K562 (cell line): Measurements from ENCODE around the gene DLG4. TPM values are rescaled to one million over a fixed set of nuclear protein-coding genes. Genes with fewer than 3 reads are reported as not detected.

Experiments
- ATAC-seq: fragments of 200-7000 bp; cut with Tn5 transposase; 3 replicates; pipeline ENCODE4 v1.9.1; 2020; ENCODE audit warnings: moderate library complexity
- BruUV-seq: library from RNA; stranded (reverse); fragments of 400-500 nt; replicated peaks from 2 replicates; lab custom pipeline; 2021; lab: Mats Ljungman, UMichigan
- CTCF ChIA-PET: fragments of 300-600 bp; formaldehyde crosslinking; extraction: SDS; loops from one replicate; lab custom pipeline; 2021; ENCODE audit warnings: low intra/inter-chr PET ratio; lab: Yijun Ruan, JAX
- POLR2A ChIA-PET: fragments of 300-600, 350-650 bp; sonication (Branson Sonifier 250); formaldehyde crosslinking; extraction: SDS; loops from one replicate; lab custom pipeline; 2021; ENCODE audit warnings: antibody characterized with exemption, inconsistent platforms; lab: Yijun Ruan, JAX
- DNase-seq, 4 experiments: peaks; one replicate each; pipeline versions ENCODE4 v3.0.0 to v3.0.0-alpha.2; 2011 to 2018; ENCODE audit warnings: low spot score in 3 of 4, mixed read lengths in 3 of 4; ENCODE audit errors: extremely low read depth in 1 of 4
- FAIRE-seq: peaks from 2 replicates; lab custom pipeline; 2011; peaks lifted over from hg19 to GRCh38; lab: Jason Lieb, UNC
- H2AFZ ChIP-seq: 2 replicates; pipeline ENCODE4 v1.6.0; 2011; ENCODE audit warnings: low read depth, low read length, control low read depth, inconsistent platforms
- H3K27ac ChIP-seq: fragments of 200-600 bp; 3 replicates; pipeline ENCODE4 v1.8.0; 2011; ENCODE audit warnings: low read depth, mild to moderate bottlenecking, control low read depth, inconsistent platforms, low read length, moderate library complexity, mixed read lengths; ENCODE audit errors: extremely low read depth
- H3K27me3 ChIP-seq, 2 experiments: fragments of 300-600 bp in 1 of 2; 2 replicates in 1 of 2; 3 replicates in 1 of 2; pipeline versions ENCODE4 v1.6.0 to v1.8.0; 2011; ENCODE audit warnings: inconsistent platforms in 2 of 2, low read length in 2 of 2, mild to moderate bottlenecking in 1 of 2, mixed read lengths in 1 of 2, moderate library complexity in 1 of 2; ENCODE audit not compliant: control insufficient read depth in 2 of 2, insufficient read depth in 2 of 2
- H3K36me3 ChIP-seq: fragments of 300-600 bp; 3 replicates; pipeline ENCODE4 v1.8.0; 2011; ENCODE audit warnings: mild to moderate bottlenecking, low read length, inconsistent platforms; ENCODE audit not compliant: control insufficient read depth, insufficient read depth
- H3K4me1 ChIP-seq, 2 experiments: fragments of 200-600 bp in 1 of 2; replicated peaks in 1 of 2; 2 replicates in 1 of 2; 3 replicates in 1 of 2; pipeline versions ENCODE4 v1.5.1 to v1.8.0; 2011; ENCODE audit warnings: inconsistent platforms in 2 of 2, low read length in 2 of 2, mild to moderate bottlenecking in 1 of 2, mixed read lengths in 1 of 2, moderate library complexity in 1 of 2; ENCODE audit not compliant: control insufficient read depth in 2 of 2, insufficient read depth in 2 of 2
- H3K4me2 ChIP-seq: 2 replicates; pipeline ENCODE4 v1.6.1; 2011; ENCODE audit warnings: low read length, control low read depth, inconsistent platforms, mixed read lengths; ENCODE audit not compliant: insufficient read depth
- H3K4me3 ChIP-seq: fragments of 200-600 bp; sonication (generic), shearing (Covaris generic); 2 replicates; pipeline ENCODE4 v1.5.1; 2016; ENCODE audit warnings: control low read depth, inconsistent platforms
- H3K79me2 ChIP-seq: fragments of 200-600 bp; 3 replicates; pipeline ENCODE4 v1.8.0; 2011; ENCODE audit warnings: low read length, inconsistent platforms; ENCODE audit not compliant: control insufficient read depth, insufficient read depth
- H3K9ac ChIP-seq, 2 experiments: 2 replicates each; pipeline versions ENCODE4 v1.6.0 to v1.6.1; 2011; ENCODE audit warnings: low read depth in 2 of 2, low read length in 2 of 2, control low read depth in 1 of 2, inconsistent platforms in 1 of 2, mild to moderate bottlenecking in 1 of 2, mixed read lengths in 1 of 2; ENCODE audit not compliant: insufficient read depth in 1 of 2
- H3K9me1 ChIP-seq: one replicate; pipeline ENCODE4 v1.6.0; 2011; ENCODE audit warnings: inconsistent platforms, mild to moderate bottlenecking, low read length, moderate library complexity; ENCODE audit not compliant: control insufficient read depth, insufficient read depth
- H3K9me3 ChIP-seq: replicated peaks from 2 replicates; pipeline ENCODE4 v1.5.1; 2011; ENCODE audit warnings: low read depth, low read length, inconsistent platforms; ENCODE audit not compliant: control insufficient read depth, insufficient read depth
- H4K20me1 ChIP-seq: replicated peaks from 2 replicates; pipeline ENCODE4 v1.6.1; 2011; ENCODE audit warnings: low read length, inconsistent platforms, mixed read lengths; ENCODE audit not compliant: control insufficient read depth, insufficient read depth
- HDAC8 ChIP-seq: fragments of 450-650 bp; IDR thresholded peaks from 2 replicates; pipeline ENCODE4 v1.6.1; 2016; ENCODE audit warnings: mild to moderate bottlenecking, missing genetic modification characterization, moderate library complexity, missing compliant biosample characterization
- KAT8 ChIP-seq: fragments of 450-650 bp; IDR thresholded peaks from 2 replicates; pipeline ENCODE4 v1.6.1; 2016; ENCODE audit warnings: low read depth, mild to moderate bottlenecking
- PCBP2 ChIP-seq: fragments of 200-400 bp; formaldehyde crosslinking; IDR thresholded peaks from 2 replicates; pipeline ENCODE4 v1.6.1; 2018; ENCODE audit warnings: low read length, low read depth, mild to moderate bottlenecking, moderate library complexity; ENCODE audit not compliant: poor library complexity, severe bottlenecking
- POLR2AphosphoS2 ChIP-seq: IDR thresholded peaks from 2 replicates; pipeline ENCODE4 v1.6.1; 2012; ENCODE audit warnings: low read length, improper control_type of control experiment
- RFX7 ChIP-seq: fragments of 250-450 bp; sonication (Bioruptor Pico); IDR thresholded peaks from 2 replicates; pipeline ENCODE4 v1.5.1; 2021; ENCODE audit warnings: mild to moderate bottlenecking
- SFPQ ChIP-seq: fragments of 200-400 bp; formaldehyde crosslinking; IDR thresholded peaks from 2 replicates; pipeline ENCODE4 v1.6.1; 2017; ENCODE audit warnings: mild to moderate bottlenecking, low read depth, low read length, moderate library complexity
- TRIM25 ChIP-seq: fragments of 450-650 bp; IDR thresholded peaks from 2 replicates; pipeline ENCODE4 v1.7.0; 2016; ENCODE audit warnings: borderline replicate concordance
- ZNF174 ChIP-seq: fragments of 250-450 bp; sonication (Bioruptor Pico); IDR thresholded peaks from 2 replicates; pipeline ENCODE4 v1.4.0; 2020; ENCODE audit warnings: mild to moderate bottlenecking
- WGBS: fragments of 100-300 bp; shearing (Covaris generic); methylation state at CpG from one replicate; pipeline ENCODE4 v1.1.6; 2016; ENCODE audit warnings: low coverage, mixed read lengths; ENCODE audit not compliant: insufficient coverage; ENCODE audit errors: missing lambda C conversion rate; 5-methylcytosine and 5-hydroxymethylcytosine counted together
- in situ Hi-C: fragments of 300-500 bp; cut with MboI; formaldehyde crosslinking; loops from 4 replicates; pipeline ENCODE4 v1.15.0; 2018; ENCODE audit warnings: inconsistent platforms, mixed read lengths
- intact Hi-C: fragments of 100-400 bp; cut with micrococcal nuclease; formaldehyde crosslinking; loops from 2 replicates; pipeline ENCODE4 v1.14.2; 2022
- polyA plus RNA-seq, 8 experiments: library from polyadenylated mRNA; depleted of rRNA in 4 of 8; stranded (reverse) in 5 of 8; unstranded in 3 of 8; fragments of >200 nt; fragmentation: Nextera tagmentation in 2 of 8; fragmentation: Illumina TruSeq in 1 of 8; extraction: Ambion mirVana in 2 of 8; extraction: Trizol in 1 of 8; gene quantifications; 2 replicates each; pipeline versions ENCODE4 v1.2.1 to v1.2.3, GENCODE V29; 2011 to 2014; ENCODE audit warnings: inconsistent platforms in 1 of 8, missing spikeins in 1 of 8
- total RNA-seq, 7 experiments: library from RNA; depleted of rRNA in 6 of 7; stranded (reverse); fragments of >200 nt in 6 of 7; fragmentation: Illumina TruSeq in 2 of 7; extraction: Trizol in 2 of 7; gene quantifications; 2 replicates each; pipeline versions ENCODE4 v1.2.1 to v1.2.3, GENCODE V29; 2011 to 2021; ENCODE audit warnings: low replicate concordance in 1 of 7

Gene DLG4
- total and polyA plus RNA-seq, 9 of the 15 experiments (the other 6 are each of a cell fraction or from before 2014, with no cell fraction given) = 0.03 to 12.0 (median 4.1) TPM

GRCh38 chr17:7229504-7229903 lies 9.9 kb upstream of the DLG4 start:
- no peak for FAIRE-seq
- no peak for DNase-seq
- H3K4me2 ChIP-seq = no peak overlapping the region
- H3K27me3 ChIP-seq = no peaks in the 10 kb centered on the region
- peaks cover 4% of the 10 kb centered on the region for H3K9me1 ChIP-seq
- no TSS peak for BruUV-seq
- no peak for ATAC-seq
- no peak overlapping the region for H3K4me3 ChIP-seq
- ChIA-PET CTCF (no interaction called here), POLR2A (interaction anchor here (0.9 to 2.8 kb wide), 2 partner anchors 9 to 21 kb away, joined by 4 to 19 read pairs; partner anchors contain the start of genes ACADVL and DLG4)
- TF ChIP-seq PCBP2 = no peak
- no peak for TF ChIP-seq POLR2AphosphoS2
- TF ChIP-seq KAT8 = no peak
- no peak for TF ChIP-seq HDAC8 (tag)
- TF ChIP-seq SFPQ = no peak
- no peak for TF ChIP-seq ZNF174 (CRISPR knock-in tag)
- no peak for TF ChIP-seq RFX7 (CRISPR knock-in tag)
- TF ChIP-seq TRIM25 = no peak
- H2AFZ ChIP-seq = no peak overlapping the region
- H3K79me2 ChIP-seq = peaks cover 44% of the 10 kb centered on the region
- in situ Hi-C loops (no loop called here), intact Hi-C loops (no loop called here)
- 96% methylated on average over 12 of the region's 19 CpGs for WGBS
- peaks cover 71% of the 10 kb centered on the region; the same call in 2 of the 3 replicates for H3K36me3 ChIP-seq
- peaks cover 7 to 25% of the 10 kb centered on the region in 2 experiments; a peak in 4 of 5 replicates for H3K4me1 ChIP-seq
- H4K20me1 ChIP-seq = peaks cover 7% of the 10 kb centered on the region
- no peaks in the 10 kb centered on the region for H3K9me3 ChIP-seq
- H3K9ac ChIP-seq = peak overlapping the region in 1 of 2 experiments; percentile 45; a peak in 2 of 4 replicates
- H3K27ac ChIP-seq = no peak overlapping the region
